ENCODE results near the gene PARVA. TPM values are rescaled to one million over a fixed set of nuclear protein-coding genes. Genes with fewer than 3 reads are reported as not detected.
A peak's percentile ranks its signal among the peaks of the same experiment; 100 is the strongest.

Gene PARVA
- total and polyA plus RNA-seq, 9 of the 15 experiments (the other 6 are each of a cell fraction or from before 2014, with no cell fraction given) = 0.11 TPM; not detected in 8

GRCh38 chr11:12440565-12440964, 63.2 kb downstream of the PARVA start:
- H3K4me3 ChIP-seq = no peak overlapping the region
- no peaks in the 10 kb centered on the region for H3K4me1 ChIP-seq (replicated peaks in 1 of 2; ENCODE audit: control insufficient read depth in 2 of 2, insufficient read depth in 2 of 2, low read length in 2 of 2)
- intact Hi-C loops (cut with micrococcal nuclease) = no loop called here
- H3K9me3 ChIP-seq (replicated peaks; ENCODE audit: control insufficient read depth, insufficient read depth, low read depth, low read length) = no peaks in the 10 kb centered on the region
- ATAC-seq (no peak), DNase-seq (ENCODE audit: extremely low read depth in 1 of 4, low spot score in 3 of 4) (no peak), FAIRE-seq (no peak)
- H3K36me3 ChIP-seq (ENCODE audit: control insufficient read depth, insufficient read depth, low read length) = no peaks in the 10 kb centered on the region
- CTCF ChIA-PET (ENCODE audit: low intra/inter-chr PET ratio) = no interaction called here
- no peaks in the 10 kb centered on the region for H4K20me1 ChIP-seq (replicated peaks; ENCODE audit: control insufficient read depth, insufficient read depth, low read length)
- no peak overlapping the region for H3K4me2 ChIP-seq (ENCODE audit: insufficient read depth, low read length)
- no peak overlapping the region for H3K9ac ChIP-seq (ENCODE audit: insufficient read depth in 1 of 2, low read depth in 2 of 2, low read length in 2 of 2)
- no TSS peak for BruUV-seq (replicated peaks)
- no peaks in the 10 kb centered on the region for H3K79me2 ChIP-seq (ENCODE audit: control insufficient read depth, insufficient read depth, low read length)
- no peaks in the 10 kb centered on the region for H3K9me1 ChIP-seq (ENCODE audit: control insufficient read depth, insufficient read depth, low read length)
- H3K27me3 ChIP-seq (ENCODE audit: control insufficient read depth in 2 of 2, insufficient read depth in 2 of 2, low read length in 2 of 2) = peaks cover 17 to 28% of the 10 kb centered on the region in 2 experiments; a peak in 4 of 5 replicates
- no peak overlapping the region for H2AFZ ChIP-seq (ENCODE audit: low read depth, low read length)
- POLR2A ChIA-PET = interaction anchor here (0.6 kb wide), 1 partner anchor 16 kb away, joined by 4 read pairs; no protein-coding TSS in a partner anchor
- in situ Hi-C loops (cut with MboI) = no loop called here
- WGBS (ENCODE audit: insufficient coverage, low coverage, missing lambda C conversion rate) = 8% methylated on average over 4 of the region's 4 CpGs
- no peak overlapping the region for H3K27ac ChIP-seq (ENCODE audit: extremely low read depth, low read depth, low read length)
- no peak for TF ChIP-seq STAG1 (CRISPR knock-in tag; IDR thresholded peaks at IDR 0.05; ENCODE audit: borderline replicate concordance)
- TF ChIP-seq RBM25 (IDR thresholded peaks at IDR 0.05; ENCODE audit: low read depth, low read length, severe bottlenecking) = peak; percentile 23

GRCh38 chr11:12441231-12441861, 64.0 kb downstream of the PARVA start:
- no peak overlapping the region for H3K4me2 ChIP-seq (ENCODE audit: insufficient read depth, low read length)
- in situ Hi-C loops (cut with MboI) (no loop called here), intact Hi-C loops (cut with micrococcal nuclease) (no loop called here)
- H3K27ac ChIP-seq (ENCODE audit: extremely low read depth, low read depth, low read length) = no peak overlapping the region
- no peak overlapping the region for H3K9ac ChIP-seq (ENCODE audit: insufficient read depth in 1 of 2, low read depth in 2 of 2, low read length in 2 of 2)
- no peaks in the 10 kb centered on the region for H3K9me3 ChIP-seq (replicated peaks; ENCODE audit: control insufficient read depth, insufficient read depth, low read depth, low read length)
- BruUV-seq (replicated peaks) = no TSS peak
- no peak overlapping the region for H3K4me3 ChIP-seq
- 0% methylated on average over 7 of the region's 7 CpGs for WGBS (ENCODE audit: insufficient coverage, low coverage, missing lambda C conversion rate)
- DNase-seq (ENCODE audit: extremely low read depth in 1 of 4, low spot score in 3 of 4) = no peak
- TF ChIP-seq RHOXF2B (CRISPR knock-in tag; conservative IDR thresholded peaks at IDR 0.05) = no peak
- no peak for TF ChIP-seq MAZ (CRISPR knock-in tag; conservative IDR thresholded peaks at IDR 0.05 in 1 of 2, IDR thresholded peaks at IDR 0.05 in 1 of 2)
- no peak for TF ChIP-seq NFE2L1 (tag; IDR thresholded peaks at IDR 0.05; ENCODE audit: borderline replicate concordance, low read depth)
- no peaks in the 10 kb centered on the region for H3K36me3 ChIP-seq (ENCODE audit: control insufficient read depth, insufficient read depth, low read length)
- no peaks in the 10 kb centered on the region for H4K20me1 ChIP-seq (replicated peaks; ENCODE audit: control insufficient read depth, insufficient read depth, low read length)
- H2AFZ ChIP-seq (ENCODE audit: low read depth, low read length) = no peak overlapping the region
- H3K79me2 ChIP-seq (ENCODE audit: control insufficient read depth, insufficient read depth, low read length) = no peaks in the 10 kb centered on the region
- ATAC-seq = no peak
- CTCF ChIA-PET (ENCODE audit: low intra/inter-chr PET ratio) = no interaction called here
- POLR2A ChIA-PET = interaction anchor here (0.6 to 1.9 kb wide), 4 partner anchors 8 to 475 kb away, joined by 3 to 5 read pairs (median 3); no protein-coding TSS in a partner anchor
- no peaks in the 10 kb centered on the region for H3K9me1 ChIP-seq (ENCODE audit: control insufficient read depth, insufficient read depth, low read length)
- no peaks in the 10 kb centered on the region for H3K4me1 ChIP-seq (replicated peaks in 1 of 2; ENCODE audit: control insufficient read depth in 2 of 2, insufficient read depth in 2 of 2, low read length in 2 of 2)
- H3K27me3 ChIP-seq (ENCODE audit: control insufficient read depth in 2 of 2, insufficient read depth in 2 of 2, low read length in 2 of 2) = peaks cover 15 to 28% of the 10 kb centered on the region in 2 experiments; a peak in 4 of 5 replicates
- no peak for FAIRE-seq

Data from K562 (cell line).